A673 (cell line): ENCODE results near the gene LAMB3. TPM values are rescaled to one million over a fixed set of nuclear protein-coding genes. Genes with fewer than 3 reads are reported as not detected.

Experiments used
- BruUV-seq: library from RNA; stranded (reverse); fragments of 400-500 nt; replicated peaks from 2 replicates; lab custom pipeline; 2021; lab: Mats Ljungman, UMichigan
- CTCF ChIA-PET: fragments of 300-600 bp; sonication (Branson Sonifier 250); formaldehyde crosslinking; loops from one replicate; lab custom pipeline; 2022; ENCODE audit warnings: antibody characterized with exemption; lab: Charles Lee
- POLR2A ChIA-PET: fragments of 300-600 bp; sonication (Branson Sonifier 250); formaldehyde crosslinking; loops from one replicate; lab custom pipeline; 2022; ENCODE audit warnings: antibody characterized with exemption; ENCODE audit not compliant: low non-redundant PET; lab: Charles Lee
- DNase-seq: peaks from one replicate; pipeline ENCODE4 v3.0.0-alpha.2; 2015; ENCODE audit warnings: low spot score
- H3K27ac ChIP-seq: fragments of 200-600 bp; sonication (generic); 2 replicates; pipeline ENCODE4 v1.5.1; 2016; ENCODE audit warnings: mixed run types, low read depth, mild to moderate bottlenecking, mixed read lengths, antibody characterized with exemption, low read length; ENCODE audit not compliant: poor library complexity, severe bottlenecking
- H3K27me3 ChIP-seq: fragments of 200-600 bp; sonication (generic); replicated peaks from 2 replicates; pipeline ENCODE4 v1.6.1; 2017; ENCODE audit warnings: mixed run types, low read depth, mild to moderate bottlenecking, mixed read lengths, antibody characterized with exemption, low read length; ENCODE audit not compliant: insufficient read depth, poor library complexity
- H3K36me3 ChIP-seq: fragments of 200-600 bp; sonication (generic); 2 replicates; pipeline ENCODE4 v1.6.1; 2016; ENCODE audit warnings: mixed run types, mild to moderate bottlenecking, mixed read lengths, antibody characterized with exemption, low read length; ENCODE audit not compliant: insufficient read depth, poor library complexity, severe bottlenecking
- H3K4me1 ChIP-seq: fragments of 200-600 bp; sonication (generic); 2 replicates; pipeline ENCODE4 v1.6.1; 2017; ENCODE audit warnings: mixed run types, mild to moderate bottlenecking, mixed read lengths, antibody characterized with exemption, low read length; ENCODE audit not compliant: insufficient read depth, poor library complexity, severe bottlenecking
- H3K4me3 ChIP-seq: fragments of 200-600 bp; sonication (generic); 2 replicates; pipeline ENCODE4 v1.5.1; 2016; ENCODE audit warnings: low read depth, mixed run types, mild to moderate bottlenecking, mixed read lengths, low read length; ENCODE audit not compliant: poor library complexity, severe bottlenecking
- H3K9me3 ChIP-seq: fragments of 200-600 bp; sonication (generic); 2 replicates; pipeline ENCODE4 v1.6.1; 2016; ENCODE audit warnings: mixed run types, low read depth, mild to moderate bottlenecking, mixed read lengths, antibody characterized with exemption, low read length; ENCODE audit not compliant: poor library complexity, severe bottlenecking
- CTCF ChIP-seq: fragments of 300-800, 200-600 bp; sonication (generic); conservative IDR thresholded peaks from 2 replicates; pipeline ENCODE4 v1.5.1; 2017; ENCODE audit warnings: low read depth, mild to moderate bottlenecking, antibody characterized with exemption, low read length, moderate library complexity, mixed read lengths
- EZH2 ChIP-seq: fragments of 200-600 bp; sonication (generic); IDR thresholded peaks from 2 replicates; pipeline ENCODE4 v1.6.1; 2017; ENCODE audit warnings: borderline replicate concordance, low read depth, mild to moderate bottlenecking, mixed read lengths, antibody characterized with exemption, low read length; ENCODE audit not compliant: poor library complexity, severe bottlenecking
- intact Hi-C: fragments of 100-400 bp; cut with micrococcal nuclease; formaldehyde crosslinking; loops from one replicate; pipeline ENCODE4 v1.10.0; 2022; ENCODE audit not compliant: unreplicated experiment
- total RNA-seq: library from RNA; stranded (reverse); gene quantifications from 2 replicates; pipeline ENCODE4 v1.2.3, GENCODE V29; 2021

LAMB3 gene
- total RNA-seq, 1 experiment from 2014 or later: 12.7 TPM

- CTCF ChIA-PET: no interaction called here
- POLR2A ChIA-PET: no interaction called here
- no peaks in the 10 kb centered on the region for H3K9me3 ChIP-seq
- H3K27me3 ChIP-seq: no peaks in the 10 kb centered on the region
- H3K4me3 ChIP-seq: no peak overlapping the region
- H3K27ac ChIP-seq: no peak overlapping the region
- no peak for DNase-seq
- no peaks in the 10 kb centered on the region for H3K4me1 ChIP-seq
- intact Hi-C loops: no loop called here
- BruUV-seq: no TSS peak
- H3K36me3 ChIP-seq: no peaks in the 10 kb centered on the region
- TF ChIP-seq CTCF (no peak), EZH2 (no peak)
Measured at GRCh38 chr1:209667708-209668107, 15.5 kb upstream of the LAMB3 start.

GRCh38 chr1:209667103-209667502 lies 14.9 kb upstream of the LAMB3 start:
- ChIA-PET CTCF (no interaction called here), POLR2A (no interaction called here)
- no peak for DNase-seq
- Histone ChIP-seq H3K36me3 (no peaks in the 10 kb centered on the region), H3K4me1 (peaks cover 2% of the 10 kb centered on the region), H3K27me3 (no peaks in the 10 kb centered on the region), H3K9me3 (no peaks in the 10 kb centered on the region), H3K27ac (no peak overlapping the region), H3K4me3 (no peak overlapping the region)
- intact Hi-C loops: no loop called here
- no peak for TF ChIP-seq CTCF
- no peak for TF ChIP-seq EZH2
- BruUV-seq: no TSS peak

GRCh38 chr1:209662879-209663327 lies 10.7 kb upstream of the LAMB3 start:
- CTCF ChIA-PET: no interaction called here

More at GRCh38 chr1:209662879-209663327, 10.7 kb upstream of the LAMB3 start:
- POLR2A ChIA-PET: no interaction called here
- intact Hi-C loops: no loop called here
- H3K4me3 ChIP-seq: no peak overlapping the region
- TF ChIP-seq EZH2 (no peak), CTCF (no peak)
- no peaks in the 10 kb centered on the region for H3K36me3 ChIP-seq
- no TSS peak for BruUV-seq
- no peak overlapping the region for H3K27ac ChIP-seq
- H3K4me1 ChIP-seq: peaks cover 39% of the 10 kb centered on the region
- no peak for DNase-seq
- no peaks in the 10 kb centered on the region for H3K9me3 ChIP-seq
- H3K27me3 ChIP-seq: no peaks in the 10 kb centered on the region
